Adrenal gland (tissue), 12 donors: ENCODE measurements around the gene F2RL1. TPM values are rescaled to one million over a fixed set of nuclear protein-coding genes. Genes with fewer than 3 reads are reported as not detected.

Source experiments
- DNase-seq, 7 donors: peaks; one replicate each; pipeline ENCODE4 v3.0.0-alpha.2; 2019 to 2020
- H3K27ac ChIP-seq, 5 donors: fragments of 200-600 bp; sonication (generic) in 4 of 5; 1 replicate in 3 of 5; 2 replicates in 2 of 5; pipeline versions ENCODE4 v1.5.1 to v1.8.0; 2016 to 2020; ENCODE audit warnings: mild to moderate bottlenecking in 1 of 5
- H3K27me3 ChIP-seq: fragments of 200-600 bp; 2 replicates; pipeline ENCODE4 v1.8.0; 2021
- H3K36me3 ChIP-seq, 2 donors: fragments of 200-600 bp; replicated peaks in 1 of 2; 1 replicate in 1 of 2; 2 replicates in 1 of 2; pipeline versions ENCODE4 v1.5.1 to v1.8.0; 2018 to 2022
- H3K4me1 ChIP-seq, 2 donors: fragments of 200-600 bp; replicated peaks in 1 of 2; 1 replicate in 1 of 2; 2 replicates in 1 of 2; pipeline versions ENCODE4 v1.5.1 to v1.8.0; 2018 to 2021
- H3K4me3 ChIP-seq, 4 donors: fragments of 200-600 bp; sonication (generic) in 3 of 4; one replicate each; pipeline ENCODE4 v1.5.1; 2016 to 2018
- H3K9me3 ChIP-seq, 3 donors: fragments of 200-600 bp; sonication (generic) in 1 of 3; replicated peaks in 1 of 3; 1 replicate in 2 of 3; 2 replicates in 1 of 3; pipeline versions ENCODE4 v1.5.1 to v1.8.0; 2016 to 2021
- CTCF ChIP-seq, 6 experiments: fragments of 450-650 bp in 4 of 6; fragments of 200-600 bp in 2 of 6; sonication (generic) in 1 of 6; IDR thresholded peaks; 1 replicate in 5 of 6; 2 replicates in 1 of 6; pipeline versions ENCODE4 v1.5.1 to v1.8.0; 2016 to 2021; ENCODE audit warnings: antibody characterized with exemption in 6 of 6, mild to moderate bottlenecking in 2 of 6, moderate library complexity in 1 of 6
- POLR2A ChIP-seq, 2 donors: fragments of 450-650 bp; IDR thresholded peaks; one replicate each; pipeline ENCODE4 v1.6.1; 2017; ENCODE audit warnings: antibody characterized with exemption in 2 of 2, mild to moderate bottlenecking in 2 of 2, moderate library complexity in 1 of 2
- WGBS, 4 donors: extraction: QIAGEN DNeasy Blood & Tissue Kit in 2 of 4; methylation state at CpG; one replicate each; pipeline versions ENCODE4 v1.1.5 to v1.1.7; 2013 to 2017; 5-methylcytosine and 5-hydroxymethylcytosine counted together
- intact Hi-C, 2 donors: fragments of 100-400 bp; cut with DNase I; formaldehyde crosslinking; loops; one replicate each; pipeline versions ENCODE4 v1.14.1 to v1.15.0; 2022 to 2023
- polyA plus RNA-seq, 3 donors: library from polyadenylated mRNA; stranded (reverse); fragments of 200-250 nt in 2 of 3; fragments of 350-450 nt in 1 of 3; fragmentation: Illumina TruSeq in 1 of 3; extraction: RNeasy Lipid Tissue Mini Kit (QIAGEN cat#74804) in 1 of 3; gene quantifications; one replicate each; pipeline ENCODE4 v1.2.3, GENCODE V29; 2013 to 2014
- total RNA-seq, 9 donors: library from RNA; depleted of rRNA in 4 of 9; stranded (reverse); fragments of >200 nt in 4 of 9; fragments of 120-200 nt in 1 of 9; fragmentation: NEBNext Ultra II Directional in 1 of 9; extraction: Animal tissue kit (Norgen Biotek cat#: 25700) in 1 of 9; gene quantifications; one replicate each; pipeline versions ENCODE4 v1.1.0 to v1.2.4, GENCODE V29; 2013 to 2023
- donor health status: healthy with polysubstance abuse.
- donor health status: Bipolar disorder and iron deficiency.
- donor health status: DM: yes; HTN: yes; CAD: no.
- donor health status: DM: no; HTN: no; CAD: no.
- donor health status: DM: no; HTN: no; CAD: no.
- donor health status: DM: yes; HTN: yes; CAD: no.

F2RL1 gene
- total and polyA plus RNA-seq, 12 donors = 0.35 to 4.0 (median 1.2) TPM

- peaks cover 3 to 9% of the 10 kb centered on the region in 2 donors for H3K4me1 ChIP-seq
- H3K36me3 ChIP-seq = no peaks in the 10 kb centered on the region
- no peak overlapping the region for H3K4me3 ChIP-seq
- TF ChIP-seq CTCF (IDR thresholded peaks at IDR 0.05) (no peak), POLR2A (IDR thresholded peaks at IDR 0.05) (no peak)
- H3K27me3 ChIP-seq = no peaks in the 10 kb centered on the region
- H3K9me3 ChIP-seq = no peaks in the 10 kb centered on the region
- DNase-seq = no peak
- no peak overlapping the region for H3K27ac ChIP-seq
- intact Hi-C loops = no loop called here
- 88 to 91% (median 89%) methylated on average over 4 of the region's 4 CpGs for WGBS, 4 donors
Observed at GRCh38 chr5:76813982-76814562, 4.8 kb upstream of the F2RL1 start.

- WGBS, 4 donors = 88 to 96% (median 90%) methylated on average over 3 of the region's 3 CpGs
- Histone ChIP-seq H3K27me3 (no peaks in the 10 kb centered on the region), H3K36me3 (no peaks in the 10 kb centered on the region), H3K9me3 (no peaks in the 10 kb centered on the region), H3K4me1 (peaks cover 3 to 14% of the 10 kb centered on the region in 2 donors), H3K27ac (no peak overlapping the region), H3K4me3 (no peak overlapping the region)
- intact Hi-C loops = no loop called here
- no peak for DNase-seq
- TF ChIP-seq CTCF (IDR thresholded peaks at IDR 0.05) = no peak
- TF ChIP-seq POLR2A (IDR thresholded peaks at IDR 0.05) = no peak
Observed at GRCh38 chr5:76816110-76816831, 2.6 kb upstream of the F2RL1 start.

- DNase-seq = no peak
- Histone ChIP-seq H3K27ac (no peak overlapping the region), H3K36me3 (no peaks in the 10 kb centered on the region), H3K4me1 (peaks cover 3 to 14% of the 10 kb centered on the region in 2 donors), H3K4me3 (peak overlapping the region in 1 of 4 donors; percentile 59), H3K27me3 (no peaks in the 10 kb centered on the region), H3K9me3 (no peaks in the 10 kb centered on the region)
- intact Hi-C loops = no loop called here
- WGBS, 4 donors = 50 to 65% (median 61%) methylated on average over 6 to 31 of the region's 31 CpGs
- TF ChIP-seq CTCF (IDR thresholded peaks at IDR 0.05) (no peak), POLR2A (IDR thresholded peaks at IDR 0.05) (no peak)
Observed at GRCh38 chr5:76819851-76820525, 1.2 kb downstream of the F2RL1 start.

GRCh38 chr5:76820526-76820890, 1.7 kb downstream of the F2RL1 start:
- Histone ChIP-seq H3K9me3 (no peaks in the 10 kb centered on the region), H3K27ac (no peak overlapping the region), H3K36me3 (no peaks in the 10 kb centered on the region), H3K27me3 (no peaks in the 10 kb centered on the region), H3K4me3 (no peak overlapping the region), H3K4me1 (peaks cover 3 to 14% of the 10 kb centered on the region in 2 donors)
- intact Hi-C loops = no loop called here
- no peak for TF ChIP-seq CTCF (IDR thresholded peaks at IDR 0.05)
- TF ChIP-seq POLR2A (IDR thresholded peaks at IDR 0.05) = no peak
- DNase-seq = no peak
- WGBS, 4 donors = 65 to 77% (median 73%) methylated on average over 2 of the region's 2 CpGs
